ENCODE results near the gene HIC2. TPM values are rescaled to one million over a fixed set of nuclear protein-coding genes. Genes with fewer than 3 reads are reported as not detected.
"Not testable (repeated sequence)": the region's sequence is repeated elsewhere in the genome, so short reads cannot be mapped to it uniquely, and the experiment has no call there.

Gene HIC2, protein sequence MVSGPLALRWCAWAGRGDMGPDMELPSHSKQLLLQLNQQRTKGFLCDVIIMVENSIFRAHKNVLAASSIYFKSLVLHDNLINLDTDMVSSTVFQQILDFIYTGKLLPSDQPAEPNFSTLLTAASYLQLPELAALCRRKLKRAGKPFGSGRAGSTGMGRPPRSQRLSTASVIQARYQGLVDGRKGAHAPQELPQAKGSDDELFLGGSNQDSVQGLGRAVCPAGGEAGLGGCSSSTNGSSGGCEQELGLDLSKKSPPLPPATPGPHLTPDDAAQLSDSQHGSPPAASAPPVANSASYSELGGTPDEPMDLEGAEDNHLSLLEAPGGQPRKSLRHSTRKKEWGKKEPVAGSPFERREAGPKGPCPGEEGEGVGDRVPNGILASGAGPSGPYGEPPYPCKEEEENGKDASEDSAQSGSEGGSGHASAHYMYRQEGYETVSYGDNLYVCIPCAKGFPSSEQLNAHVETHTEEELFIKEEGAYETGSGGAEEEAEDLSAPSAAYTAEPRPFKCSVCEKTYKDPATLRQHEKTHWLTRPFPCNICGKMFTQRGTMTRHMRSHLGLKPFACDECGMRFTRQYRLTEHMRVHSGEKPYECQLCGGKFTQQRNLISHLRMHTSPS
- polyA plus RNA-seq (ENCODE audit: insufficient read length in 3 of 3): 10 to 100 TPM in 2 of 3 donors, 1 to 10 TPM in 1; 9.7 to 13.2 (median 11.4) TPM
- long read RNA-seq, donor 1, full-length matches to known transcripts: 1 of 1 reads
- long read RNA-seq, donor 1, partial matches to known transcripts: 0 of 1 reads
- long read RNA-seq, donor 1, other reads (novel, unspliced or antisense): 0 of 1 reads
- long read RNA-seq, donor 2: 0 reads
- long read RNA-seq, donor 3, full-length matches to known transcripts: 8 of 8 reads
- long read RNA-seq, donor 3, partial matches to known transcripts: 0 of 8 reads
- long read RNA-seq, donor 3, other reads (novel, unspliced or antisense): 0 of 8 reads
- long read RNA-seq, donor 4: 0 reads
- long read RNA-seq, donor 5: 0 reads
- long read RNA-seq, donor 6, full-length matches to known transcripts: 4 of 53 reads
- long read RNA-seq, donor 6, partial matches to known transcripts: 49 of 53 reads
- long read RNA-seq, donor 6, other reads (novel, unspliced or antisense): 0 of 53 reads
- long read RNA-seq, donor 7, full-length matches to known transcripts: 4 of 4 reads
- long read RNA-seq, donor 7, partial matches to known transcripts: 0 of 4 reads
- long read RNA-seq, donor 7, other reads (novel, unspliced or antisense): 0 of 4 reads
- long read RNA-seq, donor 8, full-length matches to known transcripts: 1 of 1 reads
- long read RNA-seq, donor 8, partial matches to known transcripts: 0 of 1 reads
- long read RNA-seq, donor 8, other reads (novel, unspliced or antisense): 0 of 1 reads
- long read RNA-seq, donor 9, full-length matches to known transcripts: 6 of 17 reads
- long read RNA-seq, donor 9, partial matches to known transcripts: 11 of 17 reads
- long read RNA-seq, donor 9, other reads (novel, unspliced or antisense): 0 of 17 reads
- long read RNA-seq, donor 10, full-length matches to known transcripts: 3 of 3 reads
- long read RNA-seq, donor 10, partial matches to known transcripts: 0 of 3 reads
- long read RNA-seq, donor 10, other reads (novel, unspliced or antisense): 0 of 3 reads
- long read RNA-seq, donor 11, full-length matches to known transcripts: 2 of 2 reads
- long read RNA-seq, donor 11, partial matches to known transcripts: 0 of 2 reads
- long read RNA-seq, donor 11, other reads (novel, unspliced or antisense): 0 of 2 reads
- long read RNA-seq, donor 12, full-length matches to known transcripts: 5 of 5 reads
- long read RNA-seq, donor 12, partial matches to known transcripts: 0 of 5 reads
- long read RNA-seq, donor 12, other reads (novel, unspliced or antisense): 0 of 5 reads
- long read RNA-seq, donor 13, full-length matches to known transcripts: 1 of 1 reads
- long read RNA-seq, donor 13, partial matches to known transcripts: 0 of 1 reads
- long read RNA-seq, donor 13, other reads (novel, unspliced or antisense): 0 of 1 reads
- long read RNA-seq, donor 14, full-length matches to known transcripts: 6 of 6 reads
- long read RNA-seq, donor 14, partial matches to known transcripts: 0 of 6 reads
- long read RNA-seq, donor 14, other reads (novel, unspliced or antisense): 0 of 6 reads
- long read RNA-seq, donor 15, full-length matches to known transcripts: 3 of 3 reads
- long read RNA-seq, donor 15, partial matches to known transcripts: 0 of 3 reads
- long read RNA-seq, donor 15, other reads (novel, unspliced or antisense): 0 of 3 reads
- long read RNA-seq, donor 16, full-length matches to known transcripts: 3 of 80 reads
- long read RNA-seq, donor 16, partial matches to known transcripts: 77 of 80 reads
- long read RNA-seq, donor 16, other reads (novel, unspliced or antisense): 0 of 80 reads

DNA sequence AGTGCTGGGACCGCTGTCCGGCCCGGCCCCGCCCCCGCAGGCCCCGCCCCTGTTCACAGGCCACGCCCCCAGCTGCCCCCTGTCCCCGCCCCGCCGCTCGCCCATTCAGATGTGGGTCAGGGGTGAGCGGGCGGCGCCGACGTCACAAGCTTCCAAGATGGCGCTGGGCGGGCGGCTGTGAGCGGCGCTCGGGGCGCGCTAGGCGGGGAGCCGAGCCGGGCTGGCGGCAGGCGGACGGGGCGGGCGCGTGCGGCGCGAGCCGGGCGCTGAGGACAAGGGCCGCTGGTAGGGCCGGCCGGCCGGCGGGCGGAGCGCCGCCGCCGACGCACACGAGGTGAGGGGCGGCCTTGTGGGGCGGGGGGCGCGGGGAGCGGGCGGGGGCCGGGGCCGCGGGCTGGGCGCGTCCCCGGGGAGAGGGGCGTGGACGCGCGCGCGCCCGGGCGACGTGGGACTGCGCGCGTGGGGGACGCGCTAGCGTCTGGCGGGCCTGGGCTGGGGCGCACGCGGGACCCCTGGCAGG lies at the start of gene HIC2:
Gene HIC2, plus strand, starts transcription at position 145 of the 520 bp plus-strand sequence. CDS start 25,461 bp downstream, outside the sequence.
- not testable (repeated sequence) for DNase-seq

GRCh38 chr22:21368603-21369310 lies 48.4 kb upstream of the HIC2 start:
- not testable (repeated sequence) for DNase-seq

DNA sequence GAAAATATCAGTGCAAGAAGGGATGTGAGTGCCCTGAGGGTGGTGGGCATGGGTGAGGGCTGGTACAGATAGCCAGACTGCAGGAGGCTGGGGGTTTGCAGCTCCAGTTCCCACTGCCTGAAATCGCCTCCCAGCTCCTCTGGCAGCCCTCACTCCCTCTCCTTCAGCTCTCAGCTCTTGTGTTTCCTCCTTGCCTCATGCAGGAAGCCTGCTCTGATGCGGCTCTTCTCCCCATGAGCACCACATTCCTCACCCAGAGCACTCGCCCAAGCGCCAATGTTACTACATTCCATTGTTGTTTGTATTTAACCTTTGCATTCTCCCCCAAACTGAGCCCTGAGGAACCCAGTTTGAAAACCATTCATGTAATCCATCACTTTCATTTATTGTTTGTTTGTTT lies 41.3 kb upstream of the HIC2 start:
- not testable (repeated sequence) for DNase-seq

DNA sequence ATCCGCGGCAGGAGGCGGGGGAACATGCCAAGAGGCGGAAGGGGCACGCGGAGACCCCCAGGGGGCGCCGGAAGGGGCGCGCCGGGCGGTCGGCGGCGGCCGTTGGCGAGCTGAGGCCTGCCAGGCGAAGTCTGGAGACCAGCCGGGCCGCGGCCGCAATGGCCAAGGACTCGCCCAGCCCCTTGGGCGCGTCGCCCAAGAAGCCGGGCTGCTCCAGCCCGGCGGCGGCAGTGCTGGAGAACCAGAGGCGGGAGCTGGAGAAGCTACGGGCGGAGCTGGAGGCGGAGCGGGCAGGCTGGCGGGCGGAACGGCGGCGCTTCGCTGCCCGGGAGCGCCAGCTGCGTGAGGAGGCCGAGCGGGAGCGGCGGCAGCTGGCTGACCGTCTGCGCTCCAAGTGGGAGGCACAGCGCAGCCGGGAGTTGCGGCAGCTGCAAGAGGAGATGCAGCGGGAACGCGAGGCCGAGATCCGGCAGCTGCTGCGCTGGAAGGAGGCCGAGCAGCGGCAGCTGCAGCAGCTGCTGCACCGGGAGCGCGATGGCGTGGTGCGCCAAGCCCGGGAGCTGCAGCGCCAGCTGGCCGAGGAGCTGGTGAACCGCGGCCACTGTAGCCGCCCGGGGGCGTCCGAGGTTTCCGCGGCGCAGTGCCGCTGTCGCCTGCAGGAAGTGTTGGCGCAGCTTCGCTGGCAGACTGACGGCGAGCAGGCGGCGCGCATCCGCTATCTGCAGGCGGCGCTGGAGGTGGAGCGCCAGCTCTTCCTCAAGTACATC lies 33.3 kb upstream of the HIC2 start, which contains the start of gene RIMBP3B:
Gene RIMBP3B, plus strand, starts transcription at position 51 of the 767 bp plus-strand sequence. Its CDS starts 108 bp downstream, at position 159.
- DNase-seq: not testable (repeated sequence)

DNA sequence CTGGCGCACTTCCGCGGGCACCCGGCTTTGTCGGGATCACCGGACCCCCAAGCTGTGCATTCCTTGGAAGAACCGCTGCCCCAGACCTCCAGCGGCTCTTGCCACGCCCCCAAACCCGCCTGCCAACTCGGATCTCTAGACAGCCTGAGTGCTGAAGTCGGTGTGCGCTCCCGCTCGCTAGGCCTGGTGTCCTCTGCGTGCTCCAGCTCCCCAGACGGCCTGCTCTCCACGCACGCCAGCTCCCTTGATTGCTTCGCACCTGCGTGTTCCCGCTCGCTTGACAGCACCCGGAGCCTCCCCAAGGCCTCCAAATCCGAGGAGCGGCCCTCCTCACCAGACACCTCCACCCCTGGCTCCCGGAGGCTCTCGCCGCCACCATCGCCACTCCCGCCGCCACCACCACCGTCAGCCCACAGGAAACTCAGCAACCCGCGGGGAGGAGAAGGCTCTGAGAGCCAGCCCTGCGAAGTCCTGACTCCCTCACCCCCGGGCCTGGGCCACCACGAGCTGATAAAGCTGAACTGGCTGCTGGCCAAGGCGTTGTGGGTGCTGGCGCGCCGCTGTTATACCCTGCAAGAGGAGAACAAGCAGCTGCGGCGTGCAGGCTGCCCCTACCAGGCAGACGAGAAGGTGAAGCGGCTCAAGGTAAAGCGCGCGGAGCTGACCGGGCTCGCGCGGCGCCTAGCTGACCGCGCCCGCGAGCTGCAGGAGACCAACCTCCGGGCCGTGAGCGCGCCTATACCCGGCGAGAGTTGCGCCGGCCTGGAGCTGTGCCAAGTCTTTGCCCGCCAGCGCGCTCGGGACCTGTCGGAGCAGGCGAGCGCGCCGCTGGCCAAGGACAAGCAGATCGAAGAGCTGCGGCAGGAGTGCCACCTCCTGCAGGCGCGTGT lies 32.5 kb upstream of the HIC2 start:
- DNase-seq: not testable (repeated sequence)

GRCh38 chr22:21389480-21389879 lies 27.7 kb upstream of the HIC2 start:
- DNase-seq: not testable (repeated sequence)

GRCh38 chr22:21390013-21390412 lies 27.2 kb upstream of the HIC2 start:
- not testable (repeated sequence) for DNase-seq

DNA sequence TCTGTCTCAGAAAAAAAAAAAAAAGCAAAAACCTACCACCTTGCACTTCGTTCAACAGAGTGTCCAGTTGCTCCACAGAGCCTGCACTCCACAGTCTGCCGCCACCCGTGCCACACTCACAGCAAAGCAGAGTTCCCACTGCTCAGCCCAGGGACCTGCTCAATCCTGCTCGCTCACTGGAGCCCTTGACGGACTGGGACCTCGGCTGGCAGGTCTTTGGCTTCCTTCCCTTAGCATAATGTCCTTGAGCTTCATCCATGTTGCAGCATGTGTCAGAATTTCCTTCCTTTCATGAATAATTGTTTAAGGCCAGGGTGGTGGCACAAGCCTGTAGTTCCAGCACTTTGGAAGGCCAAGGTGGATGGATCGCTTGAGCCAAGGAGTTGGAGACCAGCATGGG lies 22.6 kb upstream of the HIC2 start:
- not testable (repeated sequence) for DNase-seq

- DNase-seq: not testable (repeated sequence)
These were observed 15.8 kb upstream of the HIC2 start for GRCh38 chr22:21401197-21401969.

DNA sequence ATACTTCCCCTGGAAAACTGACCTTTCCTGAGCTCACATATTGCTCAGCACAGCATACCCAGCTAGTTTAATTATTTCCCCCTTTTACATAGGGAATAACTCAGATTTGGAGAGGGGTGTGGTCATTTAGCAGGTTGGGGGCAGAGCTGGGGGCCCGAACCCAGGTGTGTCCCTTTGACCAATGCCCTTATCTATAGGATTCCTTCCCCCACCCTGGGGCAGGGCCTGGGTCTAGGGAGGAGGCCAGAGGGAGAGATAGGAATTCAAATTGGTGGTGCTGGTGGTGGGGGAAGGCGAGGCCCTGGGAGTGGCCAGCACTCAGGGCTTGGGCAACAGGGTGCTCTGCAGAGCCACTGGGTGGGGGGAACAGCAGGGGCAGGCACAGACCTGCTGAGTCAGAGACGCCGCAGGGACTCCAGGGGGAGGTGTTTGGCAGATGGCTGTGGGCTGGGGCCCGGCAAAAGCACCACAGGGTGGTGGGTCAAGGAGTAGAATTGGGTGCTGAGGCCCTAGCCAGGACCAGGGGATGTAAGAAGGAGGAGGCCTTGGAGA lies 14.3 kb upstream of the HIC2 start:
- DNase-seq: not testable (repeated sequence)

GRCh38 chr22:21407139-21407538 lies 10.0 kb upstream of the HIC2 start:
- DNase-seq: not testable (repeated sequence)

DNA sequence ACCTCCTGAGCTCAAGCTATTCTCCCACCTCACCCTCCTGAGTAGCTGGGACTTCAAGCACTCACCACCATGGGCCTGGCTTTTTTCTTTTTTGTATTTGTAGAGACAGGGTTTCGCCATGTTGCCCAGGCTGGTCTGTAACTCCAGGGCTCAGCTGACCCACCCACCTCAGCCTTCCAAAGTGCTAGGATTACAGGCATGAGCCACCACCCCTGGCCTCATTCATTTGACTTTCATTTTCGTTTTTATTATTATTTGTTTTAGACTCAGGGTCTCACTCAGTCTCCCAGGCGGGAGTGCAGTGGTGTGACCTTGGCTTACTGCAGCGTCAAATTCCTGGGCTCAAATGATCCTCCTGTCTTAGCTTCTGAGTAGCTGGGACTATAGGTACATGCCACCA lies 9.4 kb upstream of the HIC2 start:
- not testable (repeated sequence) for DNase-seq

- DNase-seq: not testable (repeated sequence)
These were observed 796 bp upstream of the HIC2 start for GRCh38 chr22:21416375-21416774.

- not testable (repeated sequence) for DNase-seq
These were observed 682 bp downstream of the HIC2 start for GRCh38 chr22:21417853-21418252.
